Subcutaneous abdominal adipose tissue (tissue), 5 donors: Measurements from ENCODE around the gene PLG.
"Not testable (repeated sequence)": the region's sequence is repeated elsewhere in the genome, so short reads cannot be mapped to it uniquely, and the experiment has no call there.

ENCODE experiments used
- H3K27ac ChIP-seq: one replicate; pipeline ENCODE4 v1.7.0; 2013; ENCODE audit warnings: low read depth, mild to moderate bottlenecking, inconsistent platforms, low read length, moderate library complexity
- H3K27me3 ChIP-seq, 5 donors: one replicate each; pipeline ENCODE4 v1.7.0; 2013; ENCODE audit warnings: low read length in 5 of 5, inconsistent platforms in 1 of 5; ENCODE audit not compliant: control insufficient read depth in 5 of 5, insufficient read depth in 4 of 5
- H3K36me3 ChIP-seq, 5 donors: one replicate each; pipeline ENCODE4 v1.7.0; 2013; ENCODE audit warnings: low read length in 5 of 5; ENCODE audit not compliant: control insufficient read depth in 5 of 5, insufficient read depth in 5 of 5
- H3K4me1 ChIP-seq, 5 donors: one replicate each; pipeline ENCODE4 v1.7.0; 2013; ENCODE audit warnings: low read length in 5 of 5, mild to moderate bottlenecking in 3 of 5, moderate library complexity in 1 of 5; ENCODE audit not compliant: control insufficient read depth in 5 of 5, insufficient read depth in 5 of 5
- H3K4me3 ChIP-seq, 5 donors: one replicate each; pipeline ENCODE4 v1.7.0; 2013; ENCODE audit warnings: low read length in 5 of 5, low read depth in 1 of 5
- H3K9ac ChIP-seq, 5 donors: one replicate each; pipeline ENCODE4 v1.7.0; 2013; ENCODE audit warnings: low read length in 5 of 5, mild to moderate bottlenecking in 4 of 5, moderate library complexity in 3 of 5
- H3K9me3 ChIP-seq, 5 donors: one replicate each; pipeline ENCODE4 v1.7.0; 2013; ENCODE audit warnings: low read length in 5 of 5; ENCODE audit not compliant: control insufficient read depth in 5 of 5
- donor health status: healthy.
- donor health status: healthy.
- donor health status: healthy.
- donor health status: healthy.
- donor health status: healthy.

PLG gene

DNA sequence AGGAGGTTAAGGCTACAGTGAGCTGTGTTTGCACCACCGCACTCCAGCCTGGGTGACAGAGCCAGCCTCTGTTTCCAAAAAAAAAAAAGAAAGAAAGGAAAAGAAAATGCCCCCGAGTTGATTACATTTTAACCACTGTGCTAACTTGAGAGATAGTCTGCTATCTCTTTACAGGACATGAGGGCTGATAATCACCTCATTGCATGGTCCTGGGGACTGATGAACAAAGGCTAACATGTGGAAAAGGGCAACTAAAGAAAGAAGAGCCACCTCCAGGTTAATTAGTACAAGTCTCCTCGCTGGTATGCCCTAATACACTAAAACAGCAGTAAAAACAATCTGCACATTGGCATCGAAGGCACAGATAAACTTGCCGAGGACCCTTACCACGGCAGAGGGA, 4.2 kb upstream of the PLG start:
- H3K27ac ChIP-seq = no peak overlapping the region
- H3K27me3 ChIP-seq = no peaks in the 10 kb centered on the region
- no peak overlapping the region for H3K4me3 ChIP-seq
- H3K36me3 ChIP-seq = no peaks in the 10 kb centered on the region
- no peaks in the 10 kb centered on the region for H3K4me1 ChIP-seq
- H3K9ac ChIP-seq = no peak overlapping the region
- H3K9me3 ChIP-seq = no peaks in the 10 kb centered on the region

DNA sequence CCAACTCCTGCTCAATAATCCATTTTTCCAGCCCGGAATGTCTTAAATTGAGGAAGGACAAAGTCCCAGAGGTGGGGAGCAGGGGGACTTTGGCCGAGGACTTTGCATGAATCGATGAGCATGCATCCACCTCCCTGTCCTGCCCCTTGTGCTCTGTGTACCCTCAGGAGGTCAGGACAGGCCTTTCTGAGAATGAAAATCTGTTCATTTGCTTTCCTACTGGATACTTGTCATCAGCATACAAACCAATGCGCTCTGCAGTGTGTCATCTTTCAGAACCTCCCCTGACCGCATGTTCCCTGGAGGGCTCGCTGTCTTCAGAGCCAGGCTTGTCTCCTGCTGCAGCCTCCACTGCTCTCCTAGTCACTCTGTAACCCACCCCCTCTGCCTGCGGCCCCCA, 2.6 kb downstream of the PLG start:
- not testable (repeated sequence) for H3K9me3 ChIP-seq, H3K4me3 ChIP-seq, H3K27me3 ChIP-seq, H3K36me3 ChIP-seq, H3K9ac ChIP-seq, H3K4me1 ChIP-seq, H3K27ac ChIP-seq

DNA sequence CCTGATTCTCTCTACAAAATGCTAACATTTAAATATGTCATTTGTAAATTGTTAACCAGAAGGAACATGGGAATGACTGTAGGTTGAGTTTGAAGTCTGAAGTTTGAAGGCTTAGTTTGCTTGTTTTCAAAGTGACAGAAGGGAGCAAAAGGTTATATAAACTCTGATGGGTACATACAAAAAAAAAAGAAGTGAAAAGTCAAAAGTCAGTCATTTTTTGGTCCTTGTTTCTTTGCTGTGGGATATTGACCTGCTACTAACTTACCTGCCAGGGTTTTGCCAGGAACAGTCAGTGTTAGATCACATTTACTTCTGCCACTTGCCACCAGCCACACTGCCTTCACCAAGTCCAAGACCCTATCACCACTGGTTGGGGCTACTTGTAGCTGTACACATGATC, 6.9 kb downstream of the PLG start:
- H3K9ac ChIP-seq, H3K27ac ChIP-seq, H3K4me3 ChIP-seq, H3K9me3 ChIP-seq, H3K27me3 ChIP-seq, H3K36me3 ChIP-seq, H3K4me1 ChIP-seq: not testable (repeated sequence)

DNA sequence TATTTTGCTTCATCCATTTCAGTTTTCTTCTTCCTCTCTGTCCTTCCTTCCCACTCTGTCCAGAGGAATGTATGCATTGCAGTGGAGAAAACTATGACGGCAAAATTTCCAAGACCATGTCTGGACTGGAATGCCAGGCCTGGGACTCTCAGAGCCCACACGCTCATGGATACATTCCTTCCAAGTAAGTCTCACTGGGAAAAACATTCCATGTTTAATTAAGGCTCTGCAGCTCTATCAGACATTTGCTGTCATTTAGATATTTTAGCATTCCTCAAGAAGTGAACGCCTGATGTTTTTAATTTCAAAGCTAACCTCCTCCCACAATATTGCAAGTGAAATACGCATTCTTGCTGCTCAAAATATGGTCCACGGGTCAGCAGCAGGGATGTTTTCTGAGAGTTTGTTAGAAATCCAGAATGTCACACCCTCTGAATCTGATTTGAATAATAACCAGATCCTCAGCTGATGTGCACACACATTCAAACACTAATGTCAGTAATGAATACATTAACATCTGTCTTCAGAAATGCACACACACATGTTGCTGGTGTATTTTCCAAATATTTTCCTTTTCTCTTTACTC, 12.8 kb downstream of the PLG start:
- H3K27me3 ChIP-seq = no peaks in the 10 kb centered on the region
- H3K9me3 ChIP-seq = no peaks in the 10 kb centered on the region
- H3K4me1 ChIP-seq = no peaks in the 10 kb centered on the region
- H3K4me3 ChIP-seq = no peak overlapping the region
- no peaks in the 10 kb centered on the region for H3K36me3 ChIP-seq
- no peak overlapping the region for H3K27ac ChIP-seq
- H3K9ac ChIP-seq = no peak overlapping the region

DNA sequence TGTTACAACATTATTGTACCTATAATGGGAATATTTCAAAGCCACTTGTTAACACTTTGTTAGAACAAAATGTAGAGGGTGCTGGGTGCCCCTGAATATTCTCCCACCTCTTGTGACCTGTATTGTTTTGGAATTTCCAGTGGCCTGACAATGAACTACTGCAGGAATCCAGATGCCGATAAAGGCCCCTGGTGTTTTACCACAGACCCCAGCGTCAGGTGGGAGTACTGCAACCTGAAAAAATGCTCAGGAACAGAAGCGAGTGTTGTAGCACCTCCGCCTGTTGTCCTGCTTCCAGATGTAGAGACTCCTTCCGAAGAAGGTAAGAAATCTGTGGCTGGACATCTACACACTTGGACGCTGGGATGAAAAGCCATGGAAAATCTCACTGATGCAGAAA, 28.9 kb downstream of the PLG start:
- Histone ChIP-seq H3K4me3 (no peak overlapping the region), H3K9me3 (no peaks in the 10 kb centered on the region), H3K27me3 (peaks cover 0 to 3% (median 0%) of the 10 kb centered on the region in 5 donors), H3K27ac (no peak overlapping the region), H3K4me1 (no peaks in the 10 kb centered on the region), H3K36me3 (no peaks in the 10 kb centered on the region), H3K9ac (no peak overlapping the region)

DNA sequence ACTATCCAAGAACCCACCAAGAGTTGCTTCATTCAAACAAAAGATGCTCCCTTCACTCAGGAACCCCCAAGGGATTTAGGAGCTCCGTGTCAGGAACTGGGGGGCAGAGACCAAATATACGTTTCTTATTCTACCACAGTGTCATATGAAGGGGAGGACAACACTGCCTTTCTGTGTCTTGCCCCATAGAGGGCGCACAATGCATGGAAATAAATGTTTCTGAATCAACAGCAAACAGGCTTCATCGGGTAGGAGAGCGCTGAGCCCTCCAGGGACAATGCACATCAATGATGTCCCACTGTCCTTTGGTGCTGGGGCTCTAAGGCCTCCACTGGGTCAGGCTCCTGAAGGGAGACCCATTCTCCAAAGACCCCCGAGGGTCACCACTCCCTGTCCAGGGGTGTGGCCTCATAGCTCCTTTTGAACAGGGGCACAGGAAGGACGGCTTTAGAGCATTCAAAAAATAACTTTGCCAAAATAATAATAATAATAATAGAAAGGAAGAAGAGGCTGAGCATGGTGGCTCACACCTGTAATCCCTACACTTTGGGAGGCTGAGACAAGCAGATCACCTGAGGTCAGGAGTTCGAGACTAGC, 31.1 kb downstream of the PLG start:
- H3K27ac ChIP-seq = no peak overlapping the region

DNA sequence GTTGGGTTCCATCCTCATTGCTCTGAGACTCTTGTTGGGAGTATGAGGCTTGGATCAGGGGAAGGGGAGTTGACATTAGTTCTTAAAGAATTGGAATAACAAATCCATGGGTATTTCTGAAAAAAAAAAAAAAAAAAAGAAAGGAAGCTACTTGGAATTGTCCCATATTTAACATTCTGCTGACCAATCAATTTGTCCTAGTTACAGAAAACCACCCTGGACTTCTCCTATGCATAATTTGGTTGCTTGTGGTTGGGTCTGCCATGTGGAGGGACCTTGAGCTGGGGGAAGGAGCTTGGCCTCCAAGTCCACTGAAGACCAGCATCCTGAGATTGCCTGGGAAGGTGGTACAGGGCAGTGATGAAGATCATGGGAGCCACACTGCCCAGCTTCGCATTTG, 32.6 kb downstream of the PLG start:
- Histone ChIP-seq H3K4me3 (no peak overlapping the region), H3K4me1 (no peaks in the 10 kb centered on the region), H3K36me3 (no peaks in the 10 kb centered on the region), H3K9ac (no peak overlapping the region), H3K27ac (no peak overlapping the region), H3K9me3 (no peaks in the 10 kb centered on the region), H3K27me3 (peaks cover 0 to 3% (median 0%) of the 10 kb centered on the region in 5 donors)

More for the DNA sequence above, 31.1 kb downstream of the PLG start:
- peaks cover 0 to 3% (median 0%) of the 10 kb centered on the region in 5 donors for H3K27me3 ChIP-seq
- no peaks in the 10 kb centered on the region for H3K9me3 ChIP-seq
- H3K4me1 ChIP-seq = no peaks in the 10 kb centered on the region
- H3K36me3 ChIP-seq = no peaks in the 10 kb centered on the region
- no peak overlapping the region for H3K9ac ChIP-seq
- H3K4me3 ChIP-seq = no peak overlapping the region

DNA sequence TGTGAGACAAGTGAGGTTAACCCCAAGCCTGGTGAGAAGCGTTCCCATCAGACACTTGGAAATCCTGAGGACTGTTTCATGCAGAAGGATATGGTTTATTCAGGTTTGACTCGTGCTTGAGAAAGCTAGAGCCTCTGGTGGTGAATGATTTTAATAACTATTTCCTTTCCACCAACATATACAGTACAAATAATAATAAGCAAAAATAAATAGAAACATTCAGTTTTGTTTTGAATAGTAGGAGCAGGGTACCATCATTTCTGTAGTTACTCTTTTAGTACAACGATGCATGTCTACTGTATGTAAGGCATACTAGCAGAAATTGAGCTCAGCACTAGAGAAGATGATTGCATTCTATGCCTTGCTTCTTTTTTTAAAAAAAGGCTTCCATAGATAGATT, 33.5 kb downstream of the PLG start:
- Histone ChIP-seq H3K27me3 (peaks cover 0 to 3% (median 0%) of the 10 kb centered on the region in 5 donors), H3K9ac (no peak overlapping the region), H3K4me3 (no peak overlapping the region), H3K27ac (no peak overlapping the region), H3K4me1 (no peaks in the 10 kb centered on the region), H3K9me3 (no peaks in the 10 kb centered on the region), H3K36me3 (no peaks in the 10 kb centered on the region)

DNA sequence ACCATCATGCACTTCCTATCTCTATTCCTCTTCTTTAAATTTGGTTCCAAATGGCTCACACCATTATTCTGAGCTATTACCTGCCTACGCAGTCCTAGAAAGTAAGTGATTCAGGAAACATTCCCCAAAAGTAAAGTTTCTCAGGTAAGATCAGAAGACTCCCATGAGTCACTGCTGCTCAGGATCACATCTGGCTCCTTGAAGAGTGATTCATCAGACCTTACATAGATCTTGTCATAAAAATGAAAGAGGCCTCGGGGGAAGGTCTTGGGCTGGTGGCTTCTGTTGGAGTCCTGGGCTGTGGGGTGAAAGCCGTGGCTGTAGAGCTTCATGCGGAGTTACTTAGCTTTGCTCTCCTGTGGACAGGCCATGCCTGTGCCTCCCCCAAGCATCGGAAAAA, 35.9 kb downstream of the PLG start:
- no peaks in the 10 kb centered on the region for H3K4me1 ChIP-seq
- H3K27ac ChIP-seq = no peak overlapping the region
- H3K9me3 ChIP-seq = no peaks in the 10 kb centered on the region
- H3K9ac ChIP-seq = no peak overlapping the region
- H3K36me3 ChIP-seq = no peaks in the 10 kb centered on the region
- no peaks in the 10 kb centered on the region for H3K27me3 ChIP-seq
- H3K4me3 ChIP-seq = no peak overlapping the region

DNA sequence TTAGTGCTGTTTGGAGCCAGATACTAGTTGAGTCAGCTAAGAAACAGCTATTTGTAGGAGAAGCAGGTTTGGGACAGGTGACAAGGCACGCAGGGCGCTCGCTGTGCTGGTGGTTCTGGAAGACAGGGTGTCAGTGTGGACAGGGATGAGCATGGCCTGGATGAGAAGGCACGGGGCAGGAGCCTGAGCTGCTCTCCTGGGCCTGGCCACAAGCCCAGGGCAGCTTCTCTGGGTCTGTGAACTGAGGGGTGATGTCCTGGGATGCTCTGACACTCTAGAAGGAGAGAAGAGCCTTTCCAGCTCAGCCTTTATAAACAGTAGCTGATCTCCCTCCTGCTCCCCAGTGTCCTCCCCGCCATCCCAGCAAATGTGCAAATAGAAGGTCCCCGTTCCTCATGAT, 37.9 kb downstream of the PLG start:
- H3K27me3 ChIP-seq = no peaks in the 10 kb centered on the region
- H3K4me3 ChIP-seq = no peak overlapping the region
- H3K9me3 ChIP-seq = no peaks in the 10 kb centered on the region
- no peak overlapping the region for H3K27ac ChIP-seq
- H3K9ac ChIP-seq = no peak overlapping the region
- H3K36me3 ChIP-seq = no peaks in the 10 kb centered on the region
- H3K4me1 ChIP-seq = no peaks in the 10 kb centered on the region
